ENCODE measurements around the gene ZMYND10. TPM values are rescaled to one million over a fixed set of nuclear protein-coding genes. Genes with fewer than 3 reads are reported as not detected.

Gene ZMYND10
- total RNA-seq, 1 experiment from 2014 or later = 1.3 TPM

DNA sequence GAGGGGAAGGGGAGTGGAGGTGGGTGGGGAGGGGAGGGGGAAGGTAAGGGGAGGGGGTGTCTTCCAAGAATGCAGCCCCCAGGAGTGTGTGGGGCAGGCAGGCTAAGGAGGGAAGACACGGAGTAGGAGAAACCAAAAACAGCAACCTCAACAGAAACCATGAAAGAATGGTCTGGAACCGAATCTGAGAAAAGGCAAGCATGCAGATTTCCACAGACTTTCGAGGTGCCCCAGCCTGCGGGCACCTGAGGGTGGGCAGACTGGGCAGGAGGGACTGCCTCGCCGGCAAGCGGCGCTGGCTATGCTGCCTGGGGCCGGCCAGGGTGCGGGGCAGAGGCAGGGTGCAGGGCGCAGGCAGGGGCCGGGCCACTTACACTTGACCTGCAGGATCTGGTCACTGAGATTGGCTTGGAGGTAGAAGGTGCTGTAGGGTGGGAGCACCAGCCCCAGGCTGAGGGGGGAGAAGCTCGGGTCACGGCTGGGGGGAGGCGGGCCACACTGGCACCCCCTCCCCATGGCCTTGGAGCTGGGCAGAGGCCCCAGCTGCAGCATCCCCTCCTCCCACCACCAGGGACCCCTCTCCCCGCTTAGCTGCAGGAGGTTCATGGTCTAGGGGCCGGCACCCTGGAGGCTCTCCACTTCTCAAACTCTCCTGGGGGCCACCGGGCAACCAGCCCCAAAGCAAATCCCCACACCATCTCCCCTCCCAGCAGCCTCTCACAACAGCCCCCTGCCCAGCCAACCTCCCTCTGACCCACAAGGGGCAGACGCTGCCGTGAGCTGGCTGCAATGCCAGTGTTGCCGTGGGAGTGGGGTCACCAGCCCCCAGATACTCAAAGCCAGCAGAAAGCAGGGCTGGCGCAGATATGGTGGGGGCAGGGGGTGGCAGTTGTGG lies 29.1 kb upstream of the ZMYND10 start:
- H3K9me2 ChIP-seq (replicated peaks; ENCODE audit: insufficient read depth, low read length) = no peaks in the 10 kb centered on the region
- H3K27me3 ChIP-seq (ENCODE audit: low read length) = no peaks in the 10 kb centered on the region
- H3K79me2 ChIP-seq (ENCODE audit: low read length) = no peaks in the 10 kb centered on the region
- DNase-seq = peak; percentile 32
- H3K4me3 ChIP-seq (ENCODE audit: low read length) = no peak overlapping the region
- no peaks in the 10 kb centered on the region for H3K9me3 ChIP-seq (ENCODE audit: low read length)
- H3K9ac ChIP-seq (ENCODE audit: low read length) = no peak overlapping the region
- no peaks in the 10 kb centered on the region for H4K20me1 ChIP-seq (ENCODE audit: insufficient read depth, low read depth, low read length)
- H3K4me2 ChIP-seq (ENCODE audit: low read depth, low read length, poor library complexity, severe bottlenecking) = no peak overlapping the region
- H3K36me3 ChIP-seq (ENCODE audit: insufficient read depth, low read length) = no peaks in the 10 kb centered on the region
- H3K27ac ChIP-seq (ENCODE audit: low read length) = no peak overlapping the region
- no peaks in the 10 kb centered on the region for H3K4me1 ChIP-seq (ENCODE audit: low read length)
- H2AFZ ChIP-seq (ENCODE audit: low read length) = no peak overlapping the region

DNA sequence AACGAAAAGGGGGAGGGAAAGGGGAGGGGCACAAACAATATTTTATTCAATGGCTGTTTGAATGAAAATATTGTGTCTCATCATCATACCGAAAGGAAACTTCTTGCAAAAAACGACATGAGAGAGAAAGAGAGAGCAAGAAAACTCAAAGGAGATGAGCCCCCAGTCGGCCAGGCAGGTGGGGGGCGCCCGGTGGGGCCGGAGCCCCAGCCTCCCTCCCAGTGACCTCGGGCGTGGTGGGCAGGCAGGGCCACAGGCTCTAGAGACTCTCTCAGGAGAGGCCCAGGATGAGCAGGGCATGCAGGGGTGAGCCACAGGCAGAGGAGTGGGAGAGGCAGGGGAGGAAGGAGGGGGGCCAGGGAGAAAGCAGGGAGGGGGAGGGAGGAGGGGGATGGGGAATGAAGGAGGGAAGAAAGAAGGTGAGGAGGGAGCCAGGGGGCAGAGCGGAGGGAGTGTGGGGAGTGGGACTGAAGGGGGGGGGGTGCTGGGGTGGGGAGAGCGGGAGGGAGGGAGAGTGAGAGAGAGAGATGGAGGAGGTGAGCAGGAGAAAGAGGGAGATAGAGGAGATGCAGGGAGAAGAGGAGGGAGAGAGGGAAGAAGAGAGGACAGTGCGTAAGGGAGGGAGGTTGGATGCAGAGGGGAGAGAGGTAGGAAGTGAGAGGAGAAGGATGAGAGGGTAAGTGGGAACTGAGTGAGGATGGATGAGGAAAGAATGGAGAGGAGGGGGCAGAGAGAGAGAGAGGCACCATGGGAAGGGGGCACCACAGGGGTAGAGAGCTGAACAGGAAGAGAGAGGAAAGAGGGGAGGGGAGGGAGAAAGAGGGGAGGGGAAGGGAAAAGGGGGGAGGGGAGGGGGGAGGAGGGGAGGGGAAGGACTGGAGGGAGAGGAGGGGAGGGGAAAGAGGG lies 27.9 kb upstream of the ZMYND10 start:
- no peak overlapping the region for H3K27ac ChIP-seq (ENCODE audit: low read length)
- H3K9ac ChIP-seq (ENCODE audit: low read length) = no peak overlapping the region
- no peak overlapping the region for H2AFZ ChIP-seq (ENCODE audit: low read length)
- no peaks in the 10 kb centered on the region for H3K9me2 ChIP-seq (replicated peaks; ENCODE audit: insufficient read depth, low read length)
- no peaks in the 10 kb centered on the region for H3K36me3 ChIP-seq (ENCODE audit: insufficient read depth, low read length)
- no peak overlapping the region for H3K4me2 ChIP-seq (ENCODE audit: low read depth, low read length, poor library complexity, severe bottlenecking)
- H4K20me1 ChIP-seq (ENCODE audit: insufficient read depth, low read depth, low read length) = no peaks in the 10 kb centered on the region
- no peaks in the 10 kb centered on the region for H3K4me1 ChIP-seq (ENCODE audit: low read length)
- DNase-seq = no peak
- H3K9me3 ChIP-seq (ENCODE audit: low read length) = no peaks in the 10 kb centered on the region
- no peaks in the 10 kb centered on the region for H3K27me3 ChIP-seq (ENCODE audit: low read length)
- H3K4me3 ChIP-seq (ENCODE audit: low read length) = no peak overlapping the region
- H3K79me2 ChIP-seq (ENCODE audit: low read length) = no peaks in the 10 kb centered on the region

DNA sequence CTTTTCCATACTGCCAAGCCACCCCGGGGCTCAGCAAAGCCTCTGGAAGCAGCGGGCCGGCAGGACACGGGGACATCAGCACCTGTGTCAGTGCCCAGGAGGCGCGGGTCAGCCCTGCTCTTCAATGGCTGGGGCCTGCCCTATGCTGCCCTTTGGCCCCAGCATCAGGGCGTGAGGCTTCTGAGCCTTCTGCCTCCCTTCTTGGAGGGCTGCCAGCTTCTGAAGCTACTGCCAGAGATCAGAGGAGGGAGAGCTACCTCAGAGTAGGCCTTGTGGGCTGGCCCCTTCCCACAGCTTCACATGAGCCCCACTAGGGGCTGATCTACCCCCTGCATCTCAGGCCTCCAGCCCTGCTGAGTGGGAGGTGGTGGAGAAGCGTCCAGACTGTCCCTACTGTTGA lies 26.8 kb upstream of the ZMYND10 start:
- Histone ChIP-seq H3K27me3 (ENCODE audit: low read length) (no peaks in the 10 kb centered on the region), H3K9ac (ENCODE audit: low read length) (no peak overlapping the region), H3K27ac (ENCODE audit: low read length) (no peak overlapping the region)

DNA sequence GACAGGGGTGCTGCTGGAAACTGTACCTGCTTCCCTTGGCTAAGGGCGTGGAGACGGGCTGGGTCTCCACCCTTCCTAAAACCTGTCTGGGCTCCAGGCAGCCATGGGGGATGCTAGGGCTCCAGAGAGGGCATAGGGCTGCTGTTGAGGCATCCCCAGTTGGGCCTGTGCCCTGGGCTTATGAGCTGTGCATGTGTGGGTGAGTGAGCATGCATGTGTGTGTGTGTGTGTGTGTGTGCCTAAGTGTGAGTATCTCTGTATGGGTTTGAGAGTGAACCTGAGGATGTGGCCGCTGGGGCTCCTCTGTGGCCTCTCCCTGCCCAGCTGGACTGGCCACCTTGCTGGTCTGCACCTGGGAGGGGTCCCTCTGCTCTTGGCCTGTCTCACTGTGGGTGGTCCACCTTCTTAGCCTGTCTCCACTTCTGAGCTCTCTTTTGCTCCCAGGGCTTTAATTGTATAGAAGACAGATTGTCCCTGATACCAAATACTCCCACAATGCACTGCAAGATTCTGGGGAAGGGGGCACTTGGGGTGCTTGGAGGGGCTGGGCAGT lies 25.7 kb upstream of the ZMYND10 start:
- no peaks in the 10 kb centered on the region for H3K9me3 ChIP-seq (ENCODE audit: low read length)
- DNase-seq = no peak
- no peak overlapping the region for H3K27ac ChIP-seq (ENCODE audit: low read length)
- no peaks in the 10 kb centered on the region for H3K79me2 ChIP-seq (ENCODE audit: low read length)
- no peak overlapping the region for H3K9ac ChIP-seq (ENCODE audit: low read length)
- H3K4me1 ChIP-seq (ENCODE audit: low read length) = no peaks in the 10 kb centered on the region
- no peaks in the 10 kb centered on the region for H4K20me1 ChIP-seq (ENCODE audit: insufficient read depth, low read depth, low read length)
- H3K36me3 ChIP-seq (ENCODE audit: insufficient read depth, low read length) = no peaks in the 10 kb centered on the region
- no peaks in the 10 kb centered on the region for H3K9me2 ChIP-seq (replicated peaks; ENCODE audit: insufficient read depth, low read length)
- H3K4me2 ChIP-seq (ENCODE audit: low read depth, low read length, poor library complexity, severe bottlenecking) = no peak overlapping the region
- H3K27me3 ChIP-seq (ENCODE audit: low read length) = no peaks in the 10 kb centered on the region
- H2AFZ ChIP-seq (ENCODE audit: low read length) = no peak overlapping the region
- H3K4me3 ChIP-seq (ENCODE audit: low read length) = no peak overlapping the region

More for the DNA sequence above, 26.8 kb upstream of the ZMYND10 start:
- no peaks in the 10 kb centered on the region for H3K4me1 ChIP-seq (ENCODE audit: low read length)
- DNase-seq = no peak
- no peak overlapping the region for H3K4me3 ChIP-seq (ENCODE audit: low read length)
- H4K20me1 ChIP-seq (ENCODE audit: insufficient read depth, low read depth, low read length) = no peaks in the 10 kb centered on the region
- no peaks in the 10 kb centered on the region for H3K9me2 ChIP-seq (replicated peaks; ENCODE audit: insufficient read depth, low read length)
- no peaks in the 10 kb centered on the region for H3K36me3 ChIP-seq (ENCODE audit: insufficient read depth, low read length)
- no peak overlapping the region for H2AFZ ChIP-seq (ENCODE audit: low read length)
- H3K9me3 ChIP-seq (ENCODE audit: low read length) = no peaks in the 10 kb centered on the region
- no peaks in the 10 kb centered on the region for H3K79me2 ChIP-seq (ENCODE audit: low read length)
- no peak overlapping the region for H3K4me2 ChIP-seq (ENCODE audit: low read depth, low read length, poor library complexity, severe bottlenecking)

GRCh38 chr3:50370594-50370993 lies 25.1 kb upstream of the ZMYND10 start:
- Histone ChIP-seq H2AFZ (ENCODE audit: low read length) (no peak overlapping the region), H3K79me2 (ENCODE audit: low read length) (no peaks in the 10 kb centered on the region), H3K27me3 (ENCODE audit: low read length) (no peaks in the 10 kb centered on the region), H3K9ac (ENCODE audit: low read length) (no peak overlapping the region), H3K9me3 (ENCODE audit: low read length) (no peaks in the 10 kb centered on the region), H3K27ac (ENCODE audit: low read length) (no peak overlapping the region), H3K36me3 (ENCODE audit: insufficient read depth, low read length) (no peaks in the 10 kb centered on the region), H4K20me1 (ENCODE audit: insufficient read depth, low read depth, low read length) (no peaks in the 10 kb centered on the region), H3K4me3 (ENCODE audit: low read length) (no peak overlapping the region), H3K4me2 (ENCODE audit: low read depth, low read length, poor library complexity, severe bottlenecking) (no peak overlapping the region), H3K9me2 (replicated peaks; ENCODE audit: insufficient read depth, low read length) (no peaks in the 10 kb centered on the region), H3K4me1 (ENCODE audit: low read length) (peaks cover 1% of the 10 kb centered on the region; the same call in 1 of the 2 replicates)
- DNase-seq = peak; percentile 56

- no peak overlapping the region for H3K4me3 ChIP-seq (ENCODE audit: low read length)
- no peak overlapping the region for H3K27ac ChIP-seq (ENCODE audit: low read length)
- no peak overlapping the region for H3K4me2 ChIP-seq (ENCODE audit: low read depth, low read length, poor library complexity, severe bottlenecking)
- H3K36me3 ChIP-seq (ENCODE audit: insufficient read depth, low read length) = no peaks in the 10 kb centered on the region
- H3K9me2 ChIP-seq (replicated peaks; ENCODE audit: insufficient read depth, low read length) = no peaks in the 10 kb centered on the region
- H3K79me2 ChIP-seq (ENCODE audit: low read length) = no peaks in the 10 kb centered on the region
- no peaks in the 10 kb centered on the region for H3K9me3 ChIP-seq (ENCODE audit: low read length)
- no peak overlapping the region for H3K9ac ChIP-seq (ENCODE audit: low read length)
- DNase-seq = no peak
- no peaks in the 10 kb centered on the region for H4K20me1 ChIP-seq (ENCODE audit: insufficient read depth, low read depth, low read length)
- no peak overlapping the region for H2AFZ ChIP-seq (ENCODE audit: low read length)
- peaks cover 5% of the 10 kb centered on the region for H3K4me1 ChIP-seq (ENCODE audit: low read length)
- H3K27me3 ChIP-seq (ENCODE audit: low read length) = no peaks in the 10 kb centered on the region
Measured at GRCh38 chr3:50369012-50369670, 23.6 kb upstream of the ZMYND10 start.

DNA sequence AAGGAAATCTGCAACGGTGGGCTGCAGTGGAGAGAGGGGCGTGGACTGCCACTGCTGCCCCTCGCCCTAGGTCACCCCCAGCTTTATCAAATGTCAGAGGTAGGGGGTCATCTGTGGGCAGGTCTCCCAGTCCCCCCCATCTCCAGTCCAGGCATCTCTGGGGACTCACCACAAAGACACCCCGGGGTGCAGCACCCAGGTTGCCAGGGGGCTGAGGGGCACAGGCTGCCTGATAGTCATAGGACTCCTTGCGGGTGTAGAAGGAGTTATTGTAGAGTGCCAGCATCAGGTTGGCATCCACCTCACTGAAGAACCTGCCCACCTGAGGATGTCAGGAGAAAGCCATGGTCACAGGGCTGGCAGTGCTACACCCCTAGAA lies 20.3 kb upstream of the ZMYND10 start:
- no peak overlapping the region for H2AFZ ChIP-seq (ENCODE audit: low read length)
- H3K4me2 ChIP-seq (ENCODE audit: low read depth, low read length, poor library complexity, severe bottlenecking) = peak overlapping the region; percentile 53
- peaks cover 5% of the 10 kb centered on the region for H3K4me1 ChIP-seq (ENCODE audit: low read length)
- H3K27ac ChIP-seq (ENCODE audit: low read length) = no peak overlapping the region
- DNase-seq = no peak
- no peaks in the 10 kb centered on the region for H3K9me2 ChIP-seq (replicated peaks; ENCODE audit: insufficient read depth, low read length)
- H3K4me3 ChIP-seq (ENCODE audit: low read length) = no peak overlapping the region
- no peaks in the 10 kb centered on the region for H3K79me2 ChIP-seq (ENCODE audit: low read length)
- no peaks in the 10 kb centered on the region for H3K9me3 ChIP-seq (ENCODE audit: low read length)
- no peaks in the 10 kb centered on the region for H4K20me1 ChIP-seq (ENCODE audit: insufficient read depth, low read depth, low read length)
- 0 out of 2 replicates have a peak overlapping the region, but pooled peaks have one; percentile 50 for H3K9ac ChIP-seq (ENCODE audit: low read length)
- no peaks in the 10 kb centered on the region for H3K27me3 ChIP-seq (ENCODE audit: low read length)
- no peaks in the 10 kb centered on the region for H3K36me3 ChIP-seq (ENCODE audit: insufficient read depth, low read length)

Measured in Karpas-422 (cell line).